HepG2 (cell line): ENCODE data around the gene EGFR. TPM values are rescaled to one million over a fixed set of nuclear protein-coding genes. Genes with fewer than 3 reads are reported as not detected.

Experiments
- BHLHE40 ChIP-seq: IDR thresholded peaks from 2 replicates; pipeline ENCODE4 v1.6.1; 2011; ENCODE audit warnings: low read length, improper control_type of control experiment
- CENPX ChIP-seq: sonication (generic); formaldehyde crosslinking; IDR thresholded peaks from 2 replicates; pipeline ENCODE4 v1.9.0; 2021; ENCODE audit warnings: mild to moderate bottlenecking, missing genetic modification reagents, moderate library complexity
- CREB1 ChIP-seq, 2 experiments: fragments of 450-650 bp in 1 of 2; IDR thresholded peaks; 2 replicates each; pipeline ENCODE4 v1.6.1; 2016 to 2017; ENCODE audit warnings: control low read depth in 1 of 2, mild to moderate bottlenecking in 1 of 2, missing compliant biosample characterization in 1 of 2, missing genetic modification characterization in 1 of 2
- ELF1 ChIP-seq: sonication (generic); formaldehyde crosslinking; IDR thresholded peaks from 2 replicates; pipeline ENCODE4 v1.4.0; 2020; ENCODE audit warnings: missing genetic modification reagents
- FOXP1 ChIP-seq, 2 experiments: fragments of 450-650 bp in 1 of 2; IDR thresholded peaks; 2 replicates each; pipeline ENCODE4 v1.6.1; 2017 to 2018; ENCODE audit warnings: antibody characterized with exemption in 1 of 2
- HNF4A ChIP-seq: sonication (generic); formaldehyde crosslinking; IDR thresholded peaks from 2 replicates; pipeline ENCODE4 v1.4.0; 2020; ENCODE audit warnings: missing genetic modification reagents
- MYC ChIP-seq: sonication (generic); formaldehyde crosslinking; IDR thresholded peaks from 2 replicates; pipeline ENCODE4 v1.9.0; 2021; ENCODE audit warnings: missing genetic modification reagents, borderline replicate concordance
- RFX5 ChIP-seq: IDR thresholded peaks from 2 replicates; pipeline ENCODE4 v1.6.1; 2011; ENCODE audit warnings: low read depth, low read length, improper control_type of control experiment
- THAP9 ChIP-seq: sonication (generic); formaldehyde crosslinking; IDR thresholded peaks from 2 replicates; pipeline ENCODE4; 2020; ENCODE audit warnings: missing genetic modification reagents, mild to moderate bottlenecking, borderline replicate concordance
- ZBTB26 ChIP-seq: IDR thresholded peaks from 2 replicates; pipeline ENCODE4 v1.6.1; 2016; ENCODE audit warnings: missing compliant biosample characterization, missing genetic modification reagents, borderline replicate concordance
- ZNF614 ChIP-seq: IDR thresholded peaks from 2 replicates; pipeline ENCODE4 v1.6.1; 2018; ENCODE audit warnings: missing biosample characterization, missing genetic modification reagents, inconsistent platforms, borderline replicate concordance
- ZNF644 ChIP-seq: IDR thresholded peaks from 2 replicates; pipeline ENCODE4 v1.6.1; 2016; ENCODE audit warnings: low read depth
- ZNF687 ChIP-seq: sonication (generic); formaldehyde crosslinking; IDR thresholded peaks from 2 replicates; pipeline ENCODE4 v1.5.1; 2020; ENCODE audit warnings: mild to moderate bottlenecking, missing genetic modification reagents, moderate library complexity
- ZNF703 ChIP-seq: sonication (generic); formaldehyde crosslinking; IDR thresholded peaks from 2 replicates; pipeline ENCODE4 v1.5.1; 2020; ENCODE audit warnings: missing genetic modification reagents, mild to moderate bottlenecking, moderate library complexity, borderline replicate concordance
- ZSCAN5A ChIP-seq: sonication (generic); formaldehyde crosslinking; IDR thresholded peaks from 2 replicates; pipeline ENCODE4 v1.8.0; 2022; ENCODE audit warnings: mild to moderate bottlenecking, missing genetic modification reagents, borderline replicate concordance
- ZXDC ChIP-seq: sonication (generic); formaldehyde crosslinking; IDR thresholded peaks from 2 replicates; pipeline ENCODE4 v1.5.0; 2020; ENCODE audit warnings: mild to moderate bottlenecking, missing genetic modification reagents
- polyA plus RNA-seq, 8 experiments: library from polyadenylated mRNA; depleted of rRNA in 3 of 8; stranded (reverse) in 7 of 8; unstranded in 1 of 8; fragments of >200 nt; fragmentation: Illumina TruSeq in 4 of 8; extraction: Trizol in 4 of 8; gene quantifications; 2 replicates each; pipeline versions ENCODE4 v1.2.1 to v1.2.3, GENCODE V29; 2011 to 2016; ENCODE audit warnings: low read depth in 4 of 8, missing spikeins in 1 of 8, mixed read lengths in 1 of 8; ENCODE audit not compliant: insufficient read depth in 1 of 8
- total RNA-seq, 5 experiments: library from RNA; depleted of rRNA; stranded (reverse); fragments of >200 nt; fragmentation: Illumina TruSeq; extraction: Trizol; gene quantifications; 2 replicates each; pipeline ENCODE4 v1.2.3, GENCODE V29; 2016; ENCODE audit warnings: low read depth in 1 of 5

Gene EGFR
- total and polyA plus RNA-seq, 2 of the 13 experiments (the other 11 are each of a cell fraction or from before 2014, with no cell fraction given), result 7.0 to 10.0 TPM

GRCh38 chr7:55188590-55189138 lies 169.8 kb downstream of the EGFR start (continued):
- peak; percentile 32; the same call in 1 of the 2 replicates for TF ChIP-seq ZXDC
- peak; percentile 7; the same call in 1 of the 2 replicates for TF ChIP-seq ZNF687 (CRISPR knock-in tag)
- TF ChIP-seq THAP9 (CRISPR knock-in tag), result no peak
- TF ChIP-seq RFX5, result no peak
- TF ChIP-seq MYC (CRISPR knock-in tag), result peak; percentile 42; the same call in 1 of the 2 replicates
- no peak for TF ChIP-seq FOXP1 (IDR thresholded peaks at IDR 0.05)
- peak; percentile 20; the same call in 1 of the 2 replicates for TF ChIP-seq FOXP1 (CRISPR knock-in tag; IDR thresholded peaks at IDR 0.05)
- TF ChIP-seq CREB1 (IDR thresholded peaks at IDR 0.05), result peak; percentile 67
- peak; percentile 70 for TF ChIP-seq CREB1 (CRISPR knock-in tag; IDR thresholded peaks at IDR 0.05)
- no peak for TF ChIP-seq ZBTB26 (CRISPR knock-in tag)
- TF ChIP-seq CENPX (CRISPR knock-in tag), result no peak
- TF ChIP-seq ZSCAN5A (CRISPR knock-in tag), result peak; percentile 95
- TF ChIP-seq ELF1 (CRISPR knock-in tag), result peak; percentile 7; the same call in 1 of the 2 replicates
- peak; percentile 92 for TF ChIP-seq BHLHE40
- peak; percentile 50 for TF ChIP-seq ZNF614 (CRISPR knock-in tag)
- peak; percentile 71; the same call in 1 of the 2 replicates for TF ChIP-seq ZNF703 (CRISPR knock-in tag)
- TF ChIP-seq HNF4A (CRISPR knock-in tag), result peak; percentile 77
- TF ChIP-seq ZNF644 (CRISPR knock-in tag), result peak; percentile 45; the same call in 1 of the 2 replicates
